HepG2 (cell line): ENCODE data around the gene HMGCS2. TPM values are rescaled to one million over a fixed set of nuclear protein-coding genes. Genes with fewer than 3 reads are reported as not detected.

ENCODE experiments used
- ATAC-seq: fragments of 200-7000 bp; cut with Tn5 transposase; 3 replicates; pipeline ENCODE4 v1.9.1; 2020; ENCODE audit warnings: mild to moderate bottlenecking, moderate library complexity
- BruUV-seq: library from RNA; stranded (reverse); fragments of 400-500 nt; replicated peaks from 2 replicates; lab custom pipeline; 2021; lab: Mats Ljungman, UMichigan
- CTCF ChIA-PET: fragments of 300-600 bp; formaldehyde crosslinking; extraction: SDS; loops from one replicate; lab custom pipeline; 2021; ENCODE audit warnings: low total read pairs, inconsistent platforms, low intra/inter-chr PET ratio; lab: Yijun Ruan, JAX
- POLR2A ChIA-PET: fragments of 350-600 bp; sonication (Branson Sonifier 250); formaldehyde crosslinking; loops from one replicate; lab custom pipeline; 2020; ENCODE audit warnings: antibody characterized with exemption, inconsistent platforms; lab: Yijun Ruan, JAX
- DNase-seq: peaks from one replicate; pipeline ENCODE4 v3.0.0-alpha.2; 2015; ENCODE audit warnings: low spot score
- FAIRE-seq: peaks from 3 replicates; lab custom pipeline; 2011; peaks lifted over from hg19 to GRCh38; lab: Jason Lieb, UNC
- H2AFZ ChIP-seq: one replicate; pipeline ENCODE4 v1.6.1; 2011; ENCODE audit warnings: low read length, inconsistent platforms
- H3K27ac ChIP-seq: fragments of 300-600 bp; 3 replicates; pipeline ENCODE4 v1.8.0; 2011; ENCODE audit warnings: mixed run types, mild to moderate bottlenecking, mixed read lengths, low read length, inconsistent platforms; ENCODE audit not compliant: insufficient read depth; ENCODE audit errors: extremely low read length
- H3K27me3 ChIP-seq, 2 experiments: fragments of 200-600 bp in 1 of 2; 2 replicates in 1 of 2; 3 replicates in 1 of 2; pipeline versions ENCODE4 v1.6.0 to v1.8.0; 2011; ENCODE audit warnings: low read length in 2 of 2, mild to moderate bottlenecking in 2 of 2, moderate library complexity in 2 of 2, inconsistent platforms in 1 of 2; ENCODE audit not compliant: insufficient read depth in 2 of 2, control insufficient read depth in 1 of 2
- H3K36me3 ChIP-seq, 2 experiments: fragments of 200-600 bp in 1 of 2; replicated peaks in 1 of 2; 2 replicates in 1 of 2; 3 replicates in 1 of 2; pipeline versions ENCODE4 v1.5.1 to v1.8.0; 2011; ENCODE audit warnings: low read length in 2 of 2, inconsistent platforms in 1 of 2; ENCODE audit not compliant: insufficient read depth in 2 of 2, control insufficient read depth in 1 of 2
- H3K4me1 ChIP-seq: 2 replicates; pipeline ENCODE4 v1.5.1; 2012; ENCODE audit warnings: low read length, inconsistent platforms; ENCODE audit not compliant: insufficient read depth
- H3K4me2 ChIP-seq: 2 replicates; pipeline ENCODE4 v1.6.0; 2011; ENCODE audit warnings: low read depth, low read length, inconsistent platforms
- H3K4me3 ChIP-seq, 3 experiments: fragments of 200-600 bp in 1 of 3; sonication (generic), shearing (Covaris generic) in 1 of 3; replicated peaks in 1 of 3; 2 replicates each; pipeline ENCODE4 v1.5.1; 2011 to 2016; ENCODE audit warnings: low read length in 3 of 3, inconsistent platforms in 2 of 3, low read depth in 2 of 3, mild to moderate bottlenecking in 2 of 3, control low read depth in 1 of 3, mixed read lengths in 1 of 3; ENCODE audit not compliant: insufficient read depth in 1 of 3
- H3K79me2 ChIP-seq: one replicate; pipeline ENCODE4 v1.6.1; 2011; ENCODE audit warnings: low read length, inconsistent platforms; ENCODE audit not compliant: insufficient read depth
- H3K9ac ChIP-seq: 2 replicates; pipeline ENCODE4 v1.6.0; 2011; ENCODE audit warnings: mild to moderate bottlenecking, low read depth, low read length, inconsistent platforms; ENCODE audit not compliant: insufficient read depth
- H3K9me3 ChIP-seq: 2 replicates; pipeline ENCODE4 v1.5.1; 2012; ENCODE audit warnings: mild to moderate bottlenecking, low read length
- H4K20me1 ChIP-seq: 2 replicates; pipeline ENCODE4 v1.6.0; 2011; ENCODE audit warnings: inconsistent platforms, mild to moderate bottlenecking, low read length, moderate library complexity; ENCODE audit not compliant: insufficient read depth
- ATF7-NPFF ChIP-seq: sonication (generic); formaldehyde crosslinking; IDR thresholded peaks from 2 replicates; pipeline ENCODE4 v1.8.1; 2023; ENCODE audit warnings: mild to moderate bottlenecking, low read depth, missing genetic modification reagents, moderate library complexity
- ISX ChIP-seq: sonication (generic); formaldehyde crosslinking; conservative IDR thresholded peaks from 2 replicates; pipeline ENCODE4 v1.5.0; 2020; ENCODE audit warnings: missing genetic modification reagents
- MAF1 ChIP-seq: sonication (generic); formaldehyde crosslinking; IDR thresholded peaks from 2 replicates; pipeline ENCODE4 v1.5.0; 2020; ENCODE audit warnings: missing genetic modification reagents, borderline replicate concordance
- MAFG ChIP-seq: sonication (generic); formaldehyde crosslinking; IDR thresholded peaks from 2 replicates; pipeline ENCODE4 v1.5.1; 2020; ENCODE audit warnings: mild to moderate bottlenecking, missing genetic modification reagents
- NFE2L1 ChIP-seq: sonication (generic); formaldehyde crosslinking; IDR thresholded peaks from 2 replicates; pipeline ENCODE4 v1.4.0; 2020; ENCODE audit warnings: missing genetic modification reagents, mild to moderate bottlenecking, borderline replicate concordance
- PRPF4 ChIP-seq: fragments of 200-400 bp; formaldehyde crosslinking; IDR thresholded peaks from 2 replicates; pipeline ENCODE4 v1.6.1; 2016; ENCODE audit warnings: low read length, low read depth; ENCODE audit not compliant: poor library complexity, severe bottlenecking
- SOX13 ChIP-seq, 3 experiments: fragments of 450-650 bp in 1 of 3; sonication (generic) in 1 of 3; formaldehyde crosslinking in 1 of 3; IDR thresholded peaks in 2 of 3; conservative IDR thresholded peaks in 1 of 3; 2 replicates each; pipeline versions ENCODE4 v1.5.0 to v1.6.1; 2016 to 2020; ENCODE audit warnings: antibody characterized with exemption in 1 of 3, mild to moderate bottlenecking in 1 of 3, missing compliant biosample characterization in 1 of 3, missing genetic modification reagents in 1 of 3, moderate library complexity in 1 of 3
- TRIM24 ChIP-seq: sonication (generic); formaldehyde crosslinking; IDR thresholded peaks from 2 replicates; pipeline ENCODE4 v1.8.0; 2022; ENCODE audit warnings: mild to moderate bottlenecking, missing genetic modification reagents
- ZNF296 ChIP-seq: sonication (generic); formaldehyde crosslinking; conservative IDR thresholded peaks from 2 replicates; pipeline ENCODE4 v1.5.0; 2020; ENCODE audit warnings: mild to moderate bottlenecking, missing genetic modification reagents
- ZNF33B ChIP-seq: sonication (generic); formaldehyde crosslinking; IDR thresholded peaks from 2 replicates; pipeline ENCODE4 v1.5.1; 2020; ENCODE audit warnings: mild to moderate bottlenecking, missing genetic modification reagents
- ZNF75D ChIP-seq: sonication (generic); formaldehyde crosslinking; IDR thresholded peaks from 2 replicates; pipeline ENCODE4 v1.8.1; 2023; ENCODE audit warnings: missing genetic modification reagents, mild to moderate bottlenecking, borderline replicate concordance
- ZNF879 ChIP-seq: sonication (generic); formaldehyde crosslinking; IDR thresholded peaks from 2 replicates; pipeline ENCODE4 v1.8.1; 2023; ENCODE audit warnings: missing genetic modification reagents
- WGBS: methylation state at CpG from one replicate; pipeline ENCODE4 v1.1.6; 2017; ENCODE audit warnings: low lambda C conversion rate; 5-methylcytosine and 5-hydroxymethylcytosine counted together
- in situ Hi-C: cut with HindIII; loops from 2 replicates; pipeline ENCODE4 v1.10.0; 2017; ENCODE audit warnings: low pct_unique_long_range_greater_than_20kb; ENCODE audit not compliant: extremely low pct_ligation_motif_present
- intact Hi-C: fragments of 100-400 bp; cut with micrococcal nuclease; formaldehyde crosslinking; loops from one replicate; pipeline ENCODE4 v1.10.0; 2022; ENCODE audit not compliant: unreplicated experiment
- polyA plus RNA-seq, 8 experiments: library from polyadenylated mRNA; depleted of rRNA in 3 of 8; stranded (reverse) in 7 of 8; unstranded in 1 of 8; fragments of >200 nt; fragmentation: Illumina TruSeq in 4 of 8; extraction: Trizol in 4 of 8; gene quantifications; 2 replicates each; pipeline versions ENCODE4 v1.2.1 to v1.2.3, GENCODE V29; 2011 to 2016; ENCODE audit warnings: low read depth in 4 of 8, missing spikeins in 1 of 8, mixed read lengths in 1 of 8; ENCODE audit not compliant: insufficient read depth in 1 of 8
- total RNA-seq, 5 experiments: library from RNA; depleted of rRNA; stranded (reverse); fragments of >200 nt; fragmentation: Illumina TruSeq; extraction: Trizol; gene quantifications; 2 replicates each; pipeline ENCODE4 v1.2.3, GENCODE V29; 2016; ENCODE audit warnings: low read depth in 1 of 5
- TF ChIP-seq, protein P1 (sequence below): sonication (generic); formaldehyde crosslinking; IDR thresholded peaks from 2 replicates; pipeline ENCODE4 v1.5.1; 2020; ENCODE audit warnings: mild to moderate bottlenecking, missing genetic modification reagents
- TF ChIP-seq, protein P2 (sequence below): sonication (generic); formaldehyde crosslinking; IDR thresholded peaks from 2 replicates; pipeline ENCODE4 v1.4.0; 2020; ENCODE audit warnings: missing genetic modification reagents
- TF ChIP-seq, protein P3 (sequence below): sonication (generic); formaldehyde crosslinking; IDR thresholded peaks from 2 replicates; pipeline ENCODE4 v1.4.0; 2020; ENCODE audit warnings: low read depth, missing genetic modification reagents

The HMGCS2 gene
- total and polyA plus RNA-seq, 2 of the 13 experiments (the other 11 are each of a cell fraction or from before 2014, with no cell fraction given): 0.44 to 1.5 TPM

DNA sequence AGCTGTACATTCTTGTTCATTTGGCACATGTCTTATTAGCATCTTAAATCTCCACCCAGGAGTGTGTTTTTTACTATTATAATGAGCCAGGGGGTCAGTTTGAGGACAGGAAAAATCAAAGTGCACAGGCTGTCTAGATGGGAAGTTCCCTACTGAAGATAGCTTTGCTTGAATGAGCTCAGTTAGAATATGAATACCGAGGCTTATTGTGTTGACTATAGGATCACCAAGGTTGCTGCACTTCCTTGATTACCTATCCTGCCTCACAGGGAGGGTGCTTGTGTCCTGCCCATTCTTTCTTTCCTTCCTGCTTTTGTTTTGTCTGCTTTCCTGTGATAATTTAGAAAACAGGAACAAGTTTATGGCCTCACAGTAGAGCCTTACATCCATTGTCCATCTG lies 40.7 kb downstream of the HMGCS2 start (continued):
- TF ChIP-seq ATF7-NPFF (CRISPR knock-in tag): no peak
- TF ChIP-seq, protein P1, sequence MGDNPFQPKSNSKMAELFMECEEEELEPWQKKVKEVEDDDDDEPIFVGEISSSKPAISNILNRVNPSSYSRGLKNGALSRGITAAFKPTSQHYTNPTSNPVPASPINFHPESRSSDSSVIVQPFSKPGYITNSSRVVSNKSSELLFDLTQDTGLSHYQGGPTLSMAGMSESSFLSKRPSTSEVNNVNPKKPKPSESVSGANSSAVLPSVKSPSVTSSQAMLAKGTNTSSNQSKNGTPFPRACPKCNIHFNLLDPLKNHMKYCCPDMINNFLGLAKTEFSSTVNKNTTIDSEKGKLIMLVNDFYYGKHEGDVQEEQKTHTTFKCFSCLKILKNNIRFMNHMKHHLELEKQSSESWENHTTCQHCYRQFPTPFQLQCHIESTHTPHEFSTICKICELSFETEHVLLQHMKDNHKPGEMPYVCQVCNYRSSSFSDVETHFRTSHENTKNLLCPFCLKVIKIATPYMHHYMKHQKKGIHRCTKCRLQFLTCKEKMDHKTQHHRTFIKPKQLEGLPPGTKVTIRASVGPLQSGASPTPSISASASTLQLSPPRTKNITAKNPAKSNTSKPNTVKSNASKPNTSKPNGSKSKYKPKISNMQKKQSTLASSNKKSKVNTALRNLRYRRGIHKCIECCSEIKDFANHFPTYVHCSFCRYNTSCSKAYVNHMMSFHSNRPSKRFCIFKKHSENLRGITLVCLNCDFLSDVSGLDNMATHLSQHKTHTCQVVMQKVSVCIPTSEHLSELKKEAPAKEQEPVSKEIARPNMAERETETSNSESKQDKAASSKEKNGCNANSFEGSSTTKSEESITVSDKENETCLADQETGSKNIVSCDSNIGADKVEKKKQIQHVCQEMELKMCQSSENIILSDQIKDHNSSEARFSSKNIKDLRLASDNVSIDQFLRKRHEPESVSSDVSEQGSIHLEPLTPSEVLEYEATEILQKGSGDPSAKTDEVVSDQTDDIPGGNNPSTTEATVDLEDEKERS: no peak
- no peak for TF ChIP-seq SOX13 (IDR thresholded peaks at IDR 0.05)
- no peak for TF ChIP-seq SOX13 (CRISPR knock-in tag; conservative IDR thresholded peaks at IDR 0.05 in 1 of 2, IDR thresholded peaks at IDR 0.05 in 1 of 2)
- TF ChIP-seq ZNF296 (CRISPR knock-in tag): no peak
- TF ChIP-seq, all 625 proteins: peak for 3

DNA sequence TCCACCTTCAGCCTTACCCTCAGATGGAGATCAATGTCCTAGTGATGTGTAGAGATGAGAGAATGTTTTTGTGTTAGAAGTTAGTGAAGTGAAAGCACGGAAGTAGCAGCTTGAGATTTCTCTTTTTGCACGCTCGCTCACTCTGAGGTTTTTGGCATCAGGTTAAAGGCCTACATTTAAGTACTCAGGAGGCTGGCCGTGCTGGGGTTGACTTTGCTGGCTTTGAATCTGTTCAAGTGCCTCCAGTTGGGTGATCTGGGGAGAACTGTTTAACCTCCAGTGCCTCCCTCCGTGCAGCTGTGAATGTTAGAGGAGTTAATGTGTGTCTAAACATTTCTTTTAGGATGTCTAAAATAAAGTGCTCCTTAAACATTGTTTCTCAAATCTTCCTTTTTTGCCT lies 43.1 kb downstream of the HMGCS2 start:
- in situ Hi-C loops: no loop called here
- Histone ChIP-seq H3K4me2 (peak overlapping the region; percentile 59), H3K36me3 (peaks cover 29 to 92% of the 10 kb centered on the region in 2 experiments), H4K20me1 (no peaks in the 10 kb centered on the region; the same call in 1 of the 2 replicates), H3K27ac (peak overlapping the region; percentile 85), H3K9me3 (no peaks in the 10 kb centered on the region), H2AFZ (no peak overlapping the region), H3K4me3 (no peak overlapping the region), H3K27me3 (no peaks in the 10 kb centered on the region), H3K9ac (peak overlapping the region; percentile 46; the same call in 1 of the 2 replicates), H3K79me2 (peaks cover 15% of the 10 kb centered on the region), H3K4me1 (peaks cover 100% of the 10 kb centered on the region)
- ChIA-PET CTCF (no interaction called here), POLR2A (interaction anchor here (1.5 to 3.5 kb wide), 4 partner anchors 8 to 77 kb away, joined by 4 to 88 read pairs (median 6); partner anchors contain the start of genes PHGDH and ZNF697)
- ATAC-seq (no peak), DNase-seq (no peak), FAIRE-seq (no peak)
- WGBS: 97% methylated on average over 5 of the region's 5 CpGs
- no TSS peak for BruUV-seq
- intact Hi-C loops: no loop called here
- TF ChIP-seq ZNF33B (CRISPR knock-in tag) (no peak), ZNF75D (CRISPR knock-in tag) (no peak), PRPF4 (no peak), ZNF879 (no peak), MAF1 (no peak), MAFG (no peak), NFE2L1 (CRISPR knock-in tag) (no peak), ISX (CRISPR knock-in tag) (no peak), TRIM24 (CRISPR knock-in tag) (no peak)
- TF ChIP-seq, protein P2, sequence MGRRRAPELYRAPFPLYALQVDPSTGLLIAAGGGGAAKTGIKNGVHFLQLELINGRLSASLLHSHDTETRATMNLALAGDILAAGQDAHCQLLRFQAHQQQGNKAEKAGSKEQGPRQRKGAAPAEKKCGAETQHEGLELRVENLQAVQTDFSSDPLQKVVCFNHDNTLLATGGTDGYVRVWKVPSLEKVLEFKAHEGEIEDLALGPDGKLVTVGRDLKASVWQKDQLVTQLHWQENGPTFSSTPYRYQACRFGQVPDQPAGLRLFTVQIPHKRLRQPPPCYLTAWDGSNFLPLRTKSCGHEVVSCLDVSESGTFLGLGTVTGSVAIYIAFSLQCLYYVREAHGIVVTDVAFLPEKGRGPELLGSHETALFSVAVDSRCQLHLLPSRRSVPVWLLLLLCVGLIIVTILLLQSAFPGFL: no peak
- TF ChIP-seq, protein P3, sequence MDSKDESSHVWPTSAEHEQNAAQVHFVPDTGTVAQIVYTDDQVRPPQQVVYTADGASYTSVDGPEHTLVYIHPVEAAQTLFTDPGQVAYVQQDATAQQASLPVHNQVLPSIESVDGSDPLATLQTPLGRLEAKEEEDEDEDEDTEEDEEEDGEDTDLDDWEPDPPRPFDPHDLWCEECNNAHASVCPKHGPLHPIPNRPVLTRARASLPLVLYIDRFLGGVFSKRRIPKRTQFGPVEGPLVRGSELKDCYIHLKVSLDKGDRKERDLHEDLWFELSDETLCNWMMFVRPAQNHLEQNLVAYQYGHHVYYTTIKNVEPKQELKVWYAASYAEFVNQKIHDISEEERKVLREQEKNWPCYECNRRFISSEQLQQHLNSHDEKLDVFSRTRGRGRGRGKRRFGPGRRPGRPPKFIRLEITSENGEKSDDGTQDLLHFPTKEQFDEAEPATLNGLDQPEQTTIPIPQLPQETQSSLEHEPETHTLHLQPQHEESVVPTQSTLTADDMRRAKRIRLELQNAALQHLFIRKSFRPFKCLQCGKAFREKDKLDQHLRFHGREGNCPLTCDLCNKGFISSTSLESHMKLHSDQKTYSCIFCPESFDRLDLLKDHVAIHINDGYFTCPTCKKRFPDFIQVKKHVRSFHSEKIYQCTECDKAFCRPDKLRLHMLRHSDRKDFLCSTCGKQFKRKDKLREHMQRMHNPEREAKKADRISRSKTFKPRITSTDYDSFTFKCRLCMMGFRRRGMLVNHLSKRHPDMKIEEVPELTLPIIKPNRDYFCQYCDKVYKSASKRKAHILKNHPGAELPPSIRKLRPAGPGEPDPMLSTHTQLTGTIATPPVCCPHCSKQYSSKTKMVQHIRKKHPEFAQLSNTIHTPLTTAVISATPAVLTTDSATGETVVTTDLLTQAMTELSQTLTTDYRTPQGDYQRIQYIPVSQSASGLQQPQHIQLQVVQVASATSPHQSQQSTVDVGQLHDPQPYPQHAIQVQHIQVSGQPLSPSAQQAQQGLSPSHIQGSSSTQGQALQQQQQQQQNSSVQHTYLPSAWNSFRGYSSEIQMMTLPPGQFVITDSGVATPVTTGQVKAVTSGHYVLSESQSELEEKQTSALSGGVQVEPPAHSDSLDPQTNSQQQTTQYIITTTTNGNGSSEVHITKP (CRISPR knock-in tag): no peak
